ENCODE data around the gene TMCO4. TPM values are rescaled to one million over a fixed set of nuclear protein-coding genes. Genes with fewer than 3 reads are reported as not detected.
"Not testable (repeated sequence)": the region's sequence is repeated elsewhere in the genome, so short reads cannot be mapped to it uniquely, and the experiment has no call there.

The TMCO4 gene
- total RNA-seq, 1 donor from 2014 or later: 13.0 TPM

DNA sequence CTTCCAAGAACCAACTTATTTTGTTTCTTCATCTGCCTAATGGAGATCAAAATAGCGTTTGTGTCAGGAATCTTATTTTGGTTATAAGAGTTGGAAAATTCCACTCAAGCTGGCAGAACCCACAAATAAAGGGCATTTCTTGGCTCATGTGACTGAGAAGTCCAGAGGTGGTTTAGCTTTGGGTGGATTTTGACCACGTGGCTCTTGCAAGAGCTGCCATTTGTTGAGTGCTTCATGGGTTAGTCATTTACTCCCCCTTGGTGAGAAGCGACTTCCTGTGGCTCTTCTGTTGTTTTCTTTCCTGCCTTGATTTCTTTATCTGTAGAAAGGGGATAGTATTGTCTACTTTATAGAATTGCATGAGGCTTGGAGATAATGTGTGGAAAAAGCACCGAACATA lies 24.8 kb upstream of the TMCO4 start:
- no peak for DNase-seq (ENCODE audit: low read depth)
- TF ChIP-seq, protein P1, sequence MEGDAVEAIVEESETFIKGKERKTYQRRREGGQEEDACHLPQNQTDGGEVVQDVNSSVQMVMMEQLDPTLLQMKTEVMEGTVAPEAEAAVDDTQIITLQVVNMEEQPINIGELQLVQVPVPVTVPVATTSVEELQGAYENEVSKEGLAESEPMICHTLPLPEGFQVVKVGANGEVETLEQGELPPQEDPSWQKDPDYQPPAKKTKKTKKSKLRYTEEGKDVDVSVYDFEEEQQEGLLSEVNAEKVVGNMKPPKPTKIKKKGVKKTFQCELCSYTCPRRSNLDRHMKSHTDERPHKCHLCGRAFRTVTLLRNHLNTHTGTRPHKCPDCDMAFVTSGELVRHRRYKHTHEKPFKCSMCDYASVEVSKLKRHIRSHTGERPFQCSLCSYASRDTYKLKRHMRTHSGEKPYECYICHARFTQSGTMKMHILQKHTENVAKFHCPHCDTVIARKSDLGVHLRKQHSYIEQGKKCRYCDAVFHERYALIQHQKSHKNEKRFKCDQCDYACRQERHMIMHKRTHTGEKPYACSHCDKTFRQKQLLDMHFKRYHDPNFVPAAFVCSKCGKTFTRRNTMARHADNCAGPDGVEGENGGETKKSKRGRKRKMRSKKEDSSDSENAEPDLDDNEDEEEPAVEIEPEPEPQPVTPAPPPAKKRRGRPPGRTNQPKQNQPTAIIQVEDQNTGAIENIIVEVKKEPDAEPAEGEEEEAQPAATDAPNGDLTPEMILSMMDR (IDR thresholded peaks at IDR 0.05; ENCODE audit: insufficient read depth, low read length, poor library complexity, severe bottlenecking): no peak
- no peaks in the 10 kb centered on the region for H3K27me3 ChIP-seq (ENCODE audit: control insufficient read depth, insufficient read depth, low read length)
- no peaks in the 10 kb centered on the region for H3K36me3 ChIP-seq (ENCODE audit: control insufficient read depth, insufficient read depth, low read length)
- no peak overlapping the region for H3K4me3 ChIP-seq (ENCODE audit: low read depth, low read length)

DNA sequence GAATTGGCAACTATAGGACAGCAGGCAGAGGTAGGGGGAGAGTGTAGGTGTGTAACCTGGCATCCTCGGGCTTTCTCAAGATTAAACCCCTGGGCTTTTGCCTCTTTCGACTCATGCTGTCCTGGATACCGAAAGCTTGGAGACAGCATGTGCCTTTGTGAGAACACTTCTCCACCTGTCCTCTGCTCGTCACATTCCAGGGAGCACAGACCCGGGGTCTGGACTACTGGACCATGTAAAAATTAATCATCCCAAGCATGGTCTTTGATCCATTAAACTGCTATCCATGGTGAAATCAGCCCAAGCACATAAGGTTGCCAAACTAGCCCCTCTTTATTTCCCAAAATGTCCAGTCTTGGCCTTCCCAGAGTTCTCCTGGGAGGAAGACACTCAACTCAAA lies 24.3 kb upstream of the TMCO4 start:
- H3K36me3 ChIP-seq (ENCODE audit: control insufficient read depth, insufficient read depth, low read length): no peaks in the 10 kb centered on the region
- no peak for DNase-seq (ENCODE audit: low read depth)
- H3K4me3 ChIP-seq (ENCODE audit: low read depth, low read length): no peak overlapping the region
- TF ChIP-seq, protein P1 (IDR thresholded peaks at IDR 0.05; ENCODE audit: insufficient read depth, low read length, poor library complexity, severe bottlenecking): no peak
- H3K27me3 ChIP-seq (ENCODE audit: control insufficient read depth, insufficient read depth, low read length): no peaks in the 10 kb centered on the region

GRCh38 chr1:19819701-19820100 lies 20.0 kb upstream of the TMCO4 start:
- TF ChIP-seq, protein P1 (IDR thresholded peaks at IDR 0.05; ENCODE audit: insufficient read depth, low read length, poor library complexity, severe bottlenecking): no peak
- Histone ChIP-seq H3K36me3 (ENCODE audit: control insufficient read depth, insufficient read depth, low read length) (no peaks in the 10 kb centered on the region), H3K27me3 (ENCODE audit: control insufficient read depth, insufficient read depth, low read length) (no peaks in the 10 kb centered on the region), H3K4me3 (ENCODE audit: low read depth, low read length) (no peak overlapping the region)
- DNase-seq (ENCODE audit: low read depth): no peak

- no peaks in the 10 kb centered on the region for H3K27me3 ChIP-seq (ENCODE audit: control insufficient read depth, insufficient read depth, low read length)
- TF ChIP-seq, protein P1 (IDR thresholded peaks at IDR 0.05; ENCODE audit: insufficient read depth, low read length, poor library complexity, severe bottlenecking): no peak
- no peaks in the 10 kb centered on the region for H3K36me3 ChIP-seq (ENCODE audit: control insufficient read depth, insufficient read depth, low read length)
- DNase-seq (ENCODE audit: low read depth): no peak
- no peak overlapping the region for H3K4me3 ChIP-seq (ENCODE audit: low read depth, low read length)
Measured at GRCh38 chr1:19818324-19818723, 18.6 kb upstream of the TMCO4 start.

GRCh38 chr1:19817160-19817559 lies 17.4 kb upstream of the TMCO4 start:
- DNase-seq (ENCODE audit: low read depth): no peak
- H3K27me3 ChIP-seq (ENCODE audit: control insufficient read depth, insufficient read depth, low read length): no peaks in the 10 kb centered on the region
- no peak overlapping the region for H3K4me3 ChIP-seq (ENCODE audit: low read depth, low read length)
- TF ChIP-seq, protein P1 (IDR thresholded peaks at IDR 0.05; ENCODE audit: insufficient read depth, low read length, poor library complexity, severe bottlenecking): no peak
- H3K36me3 ChIP-seq (ENCODE audit: control insufficient read depth, insufficient read depth, low read length): no peaks in the 10 kb centered on the region

DNA sequence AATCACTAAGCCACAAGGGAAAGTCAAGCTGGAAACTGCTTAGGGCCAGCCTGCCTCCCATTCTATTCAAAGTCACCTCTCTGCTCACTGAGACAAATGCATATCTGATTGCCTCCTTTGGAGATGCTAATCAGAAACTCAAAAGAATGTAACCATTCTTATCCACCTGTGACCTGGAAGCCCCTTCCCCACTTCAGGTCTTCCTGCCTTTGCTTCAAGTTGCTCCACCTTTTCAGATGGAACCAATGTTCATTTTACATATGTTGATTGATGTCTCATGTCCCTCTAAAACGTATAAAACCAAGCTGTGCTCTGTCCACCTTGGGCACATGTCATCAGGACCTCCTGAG lies 17.0 kb upstream of the TMCO4 start:
- not testable (repeated sequence) for H3K4me3 ChIP-seq (ENCODE audit: low read depth, low read length); DNase-seq (ENCODE audit: low read depth); H3K27me3 ChIP-seq (ENCODE audit: control insufficient read depth, insufficient read depth, low read length); H3K36me3 ChIP-seq (ENCODE audit: control insufficient read depth, insufficient read depth, low read length)
